Measurements from ENCODE around the gene DAPL1.

DNA sequence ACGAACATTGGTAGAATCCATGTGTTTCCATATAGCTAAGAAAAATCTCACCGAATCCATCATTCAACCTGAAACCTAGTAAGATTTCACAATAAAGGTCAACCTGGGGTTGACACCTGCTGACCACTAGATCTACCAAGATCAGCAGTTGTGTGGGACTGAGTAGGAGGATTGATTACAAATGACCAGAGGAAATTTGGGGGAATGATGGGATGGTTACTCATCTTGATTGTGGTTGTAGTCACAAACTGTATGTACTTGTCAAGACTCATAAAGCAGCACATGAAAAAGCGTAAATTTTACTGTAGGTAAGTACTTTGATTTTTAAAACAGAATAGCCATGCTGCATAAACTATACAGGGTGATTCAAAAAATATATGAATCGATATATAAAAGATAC, 14.7 kb downstream of the DAPL1 start:
- no peak for TF ChIP-seq POLR2AphosphoS5 (IDR thresholded peaks at IDR 0.05)
- TF ChIP-seq EP300 (IDR thresholded peaks at IDR 0.05): no peak
- TF ChIP-seq, protein P1, sequence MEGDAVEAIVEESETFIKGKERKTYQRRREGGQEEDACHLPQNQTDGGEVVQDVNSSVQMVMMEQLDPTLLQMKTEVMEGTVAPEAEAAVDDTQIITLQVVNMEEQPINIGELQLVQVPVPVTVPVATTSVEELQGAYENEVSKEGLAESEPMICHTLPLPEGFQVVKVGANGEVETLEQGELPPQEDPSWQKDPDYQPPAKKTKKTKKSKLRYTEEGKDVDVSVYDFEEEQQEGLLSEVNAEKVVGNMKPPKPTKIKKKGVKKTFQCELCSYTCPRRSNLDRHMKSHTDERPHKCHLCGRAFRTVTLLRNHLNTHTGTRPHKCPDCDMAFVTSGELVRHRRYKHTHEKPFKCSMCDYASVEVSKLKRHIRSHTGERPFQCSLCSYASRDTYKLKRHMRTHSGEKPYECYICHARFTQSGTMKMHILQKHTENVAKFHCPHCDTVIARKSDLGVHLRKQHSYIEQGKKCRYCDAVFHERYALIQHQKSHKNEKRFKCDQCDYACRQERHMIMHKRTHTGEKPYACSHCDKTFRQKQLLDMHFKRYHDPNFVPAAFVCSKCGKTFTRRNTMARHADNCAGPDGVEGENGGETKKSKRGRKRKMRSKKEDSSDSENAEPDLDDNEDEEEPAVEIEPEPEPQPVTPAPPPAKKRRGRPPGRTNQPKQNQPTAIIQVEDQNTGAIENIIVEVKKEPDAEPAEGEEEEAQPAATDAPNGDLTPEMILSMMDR (IDR thresholded peaks at IDR 0.05): no peak
- no peak for TF ChIP-seq POLR2A (IDR thresholded peaks at IDR 0.05; ENCODE audit: low read depth)

Data from esophagus muscularis mucosa (tissue), 4 donors.